CD4-positive, alpha-beta T cell (primary cell): Measurements from ENCODE around the gene CSTPP1. TPM values are rescaled to one million over a fixed set of nuclear protein-coding genes. Genes with fewer than 3 reads are reported as not detected.
A peak's percentile ranks its signal among the peaks of the same experiment; 100 is the strongest.

ENCODE experiments used
- ATAC-seq: fragments of 200-7000 bp; cut with Tn5 transposase; one replicate; pipeline ENCODE4 v1.10.0; 2022; ENCODE audit warnings: mild to moderate bottlenecking; ENCODE audit not compliant: poor library complexity
- CTCF ChIA-PET: fragments of 350-600 bp; sonication (Branson Sonifier 250); formaldehyde crosslinking; loops from one replicate; lab custom pipeline; 2021; ENCODE audit warnings: antibody characterized with exemption, inconsistent platforms; lab: Charles Lee
- POLR2A ChIA-PET: fragments of 350-600 bp; sonication (Branson Sonifier 250); formaldehyde crosslinking; loops from one replicate; lab custom pipeline; 2021; ENCODE audit warnings: antibody characterized with exemption, inconsistent platforms; lab: Charles Lee
- DNase-seq, 14 experiments: peaks; one replicate each; pipeline ENCODE4 v3.0.0-alpha.2; 2013 to 2020; ENCODE audit warnings: mixed read lengths in 2 of 14
- H3K27ac ChIP-seq, 2 donors: one replicate each; pipeline versions ENCODE4 v1.5.1 to v1.7.0; 2013; ENCODE audit warnings: low read length in 2 of 2, low read depth in 1 of 2, mild to moderate bottlenecking in 1 of 2
- H3K27me3 ChIP-seq, 2 experiments: 1 replicate in 1 of 2; 2 replicates in 1 of 2; pipeline versions ENCODE4 v1.6.1 to v1.7.0; 2013; ENCODE audit warnings: low read length in 2 of 2, control low read depth in 1 of 2, mild to moderate bottlenecking in 1 of 2, moderate library complexity in 1 of 2; ENCODE audit not compliant: insufficient read depth in 2 of 2, control insufficient read depth in 1 of 2
- H3K36me3 ChIP-seq: one replicate; pipeline ENCODE4 v1.6.1; 2013; ENCODE audit warnings: low read length, control low read depth; ENCODE audit not compliant: insufficient read depth
- H3K4me1 ChIP-seq: one replicate; pipeline ENCODE4 v1.6.1; 2013; ENCODE audit warnings: low read length, control low read depth; ENCODE audit not compliant: insufficient read depth
- H3K4me3 ChIP-seq: one replicate; pipeline ENCODE4 v1.5.1; 2013; ENCODE audit warnings: mild to moderate bottlenecking, low read length, moderate library complexity
- H3K9me3 ChIP-seq, 2 experiments: 1 replicate in 1 of 2; 2 replicates in 1 of 2; pipeline versions ENCODE4 v1.6.1 to v1.7.0; 2013; ENCODE audit warnings: low read length in 2 of 2, mild to moderate bottlenecking in 2 of 2, control low read depth in 1 of 2, moderate library complexity in 1 of 2; ENCODE audit not compliant: control insufficient read depth in 1 of 2, insufficient read depth in 1 of 2
- H3K27ac Mint-ChIP-seq: one replicate; pipeline ENCODE4 v1.8.0; 2020; ENCODE audit warnings: mixed read lengths
- H3K27me3 Mint-ChIP-seq: one replicate; pipeline ENCODE4 v1.8.0; 2021; ENCODE audit warnings: mixed read lengths
- H3K36me3 Mint-ChIP-seq: one replicate; pipeline ENCODE4 v1.8.0; 2021; ENCODE audit warnings: low read depth, mixed read lengths
- H3K4me1 Mint-ChIP-seq: one replicate; pipeline ENCODE4 v1.8.0; 2021; ENCODE audit warnings: low read depth, mixed read lengths
- H3K4me3 Mint-ChIP-seq: one replicate; pipeline ENCODE4 v1.8.0; 2020; ENCODE audit warnings: mild to moderate bottlenecking, mixed read lengths
- H3K9me3 Mint-ChIP-seq: one replicate; pipeline ENCODE4 v1.8.0; 2020; ENCODE audit warnings: mixed read lengths
- CTCF ChIP-seq: fragments of 200-600 bp; IDR thresholded peaks from one replicate; pipeline ENCODE4 v1.8.0; 2022; ENCODE audit warnings: antibody characterized with exemption, mild to moderate bottlenecking
- intact Hi-C, 2 experiments: fragments of 100-400 bp; cut with DNase I in 1 of 2; cut with micrococcal nuclease in 1 of 2; formaldehyde crosslinking; loops; one replicate each; pipeline versions ENCODE4 v1.15.1 to v1.9.0; 2023 to 2025; cut with DNase I, micrococcal nuclease
- total RNA-seq, 174 experiments: library from RNA in 2 of 174; stranded (reverse) in 2 of 174; gene quantifications; one replicate each; pipeline ENCODE4 v1.2.3 and lab custom pipeline; 2021 to 2026

CSTPP1 gene
- total RNA-seq, 2 experiments from 2014 or later = 6.6 to 7.3 TPM

GRCh38 chr11:47154616-47155570 is 218.3 kb downstream of the CSTPP1 start:
- no peak for TF ChIP-seq CTCF
- Histone ChIP-seq H3K4me1 (peaks cover 37% of the 10 kb centered on the region), H3K9me3 (no peaks in the 10 kb centered on the region), H3K36me3 (no peaks in the 10 kb centered on the region), H3K27ac (no peak overlapping the region), H3K4me3 (no peak overlapping the region), H3K27me3 (no peaks in the 10 kb centered on the region)
- POLR2A ChIA-PET = interaction anchor here (1.1 to 1.3 kb wide), 2 partner anchors 8 to 113 kb away, joined by 3 read pairs; no protein-coding TSS in a partner anchor
- ATAC-seq (peak; percentile 84), DNase-seq (peak in 9 of 14 experiments; percentile 33 to 68 (median 39))
- Mint-ChIP-seq H3K36me3 (peaks cover 7% of the 10 kb centered on the region), H3K4me3 (peak overlapping the region; percentile 56), H3K27ac (peak overlapping the region; percentile 86), H3K9me3 (no peaks in the 10 kb centered on the region), H3K27me3 (no peaks in the 10 kb centered on the region), H3K4me1 (peaks cover 33% of the 10 kb centered on the region)
- intact Hi-C loops = no loop called here
- CTCF ChIA-PET = interaction anchor here (0.8 kb wide), 1 partner anchor 236 kb away, joined by 3 read pairs; no protein-coding TSS in a partner anchor

DNA sequence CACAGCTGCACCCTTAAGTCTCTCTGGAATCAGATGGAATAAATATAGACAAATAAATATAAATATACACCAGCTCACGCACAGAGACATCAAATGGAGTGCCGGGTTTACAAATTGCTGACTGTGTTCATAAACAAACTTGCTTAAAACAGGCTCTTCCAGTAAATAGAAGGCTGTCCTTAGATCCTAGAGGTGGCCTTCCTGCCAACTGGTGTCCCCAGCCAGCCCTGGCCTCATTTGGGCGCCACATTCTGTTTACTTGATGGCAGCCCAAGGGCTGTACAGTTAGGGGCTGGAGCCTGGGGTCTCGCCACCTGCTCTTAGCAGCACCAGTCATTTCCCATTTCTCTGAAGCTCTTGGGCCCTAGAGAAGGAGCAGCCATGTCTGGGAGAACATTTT is 219.3 kb downstream of the CSTPP1 start:
- ChIA-PET POLR2A (interaction anchor here (1.1 kb wide), 1 partner anchor 112 kb away, joined by 3 read pairs; no protein-coding TSS in a partner anchor), CTCF (no interaction called here)
- peaks cover 33% of the 10 kb centered on the region for H3K4me1 Mint-ChIP-seq
- H3K4me3 Mint-ChIP-seq = no peak overlapping the region
- H3K9me3 Mint-ChIP-seq = no peaks in the 10 kb centered on the region
- intact Hi-C loops = no loop called here
- H3K9me3 ChIP-seq = no peaks in the 10 kb centered on the region
- H3K36me3 Mint-ChIP-seq = peaks cover 8% of the 10 kb centered on the region
- H3K27ac Mint-ChIP-seq = peak overlapping the region; percentile 86
- no peak for TF ChIP-seq CTCF
- no peaks in the 10 kb centered on the region for H3K27me3 ChIP-seq
- peak in 1 of 14 experiments; percentile 8 for DNase-seq
- no peaks in the 10 kb centered on the region for H3K27me3 Mint-ChIP-seq
- ATAC-seq = no peak
- H3K36me3 ChIP-seq = no peaks in the 10 kb centered on the region
- peak overlapping the region in 1 of 2 donors; percentile 5 for H3K27ac ChIP-seq
- H3K4me1 ChIP-seq = peaks cover 38% of the 10 kb centered on the region
- H3K4me3 ChIP-seq = no peak overlapping the region

DNA sequence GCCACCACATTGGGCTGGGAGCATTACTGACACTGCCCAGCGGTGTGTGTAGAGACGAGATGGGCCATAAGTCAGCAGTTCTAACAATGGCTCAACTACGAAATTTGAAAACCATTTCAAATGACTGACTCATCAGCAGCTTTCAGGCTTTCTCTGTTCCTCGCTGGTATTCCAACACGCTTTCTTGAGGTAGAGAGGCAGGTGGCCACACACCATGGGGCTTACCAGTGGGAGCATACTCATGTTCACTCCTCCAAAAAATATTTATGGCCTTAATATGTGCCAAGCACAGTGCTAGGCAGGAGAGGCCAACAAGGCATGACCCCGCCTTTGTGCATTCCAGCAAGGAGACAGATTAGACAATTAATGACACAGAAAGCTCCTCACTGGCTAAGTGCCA is 219.8 kb downstream of the CSTPP1 start:
- Mint-ChIP-seq H3K27ac (no peak overlapping the region), H3K9me3 (no peaks in the 10 kb centered on the region), H3K36me3 (peaks cover 8% of the 10 kb centered on the region), H3K4me3 (no peak overlapping the region), H3K4me1 (peaks cover 33% of the 10 kb centered on the region), H3K27me3 (no peaks in the 10 kb centered on the region)
- Histone ChIP-seq H3K36me3 (no peaks in the 10 kb centered on the region), H3K4me3 (no peak overlapping the region), H3K4me1 (peaks cover 42% of the 10 kb centered on the region), H3K9me3 (no peaks in the 10 kb centered on the region), H3K27me3 (no peaks in the 10 kb centered on the region), H3K27ac (peak overlapping the region in 1 of 2 donors; percentile 5)
- CTCF ChIA-PET = no interaction called here
- POLR2A ChIA-PET = interaction anchor here (1.1 kb wide), 1 partner anchor 112 kb away, joined by 3 read pairs; no protein-coding TSS in a partner anchor
- no peak for ATAC-seq
- DNase-seq = no peak
- intact Hi-C loops = no loop called here
- TF ChIP-seq CTCF = no peak
